ENCODE measurements around the gene RPTOR. TPM values are rescaled to one million over a fixed set of nuclear protein-coding genes. Genes with fewer than 3 reads are reported as not detected.

Gene RPTOR
- total RNA-seq, 1 experiment from 2014 or later, result 46.2 TPM

DNA sequence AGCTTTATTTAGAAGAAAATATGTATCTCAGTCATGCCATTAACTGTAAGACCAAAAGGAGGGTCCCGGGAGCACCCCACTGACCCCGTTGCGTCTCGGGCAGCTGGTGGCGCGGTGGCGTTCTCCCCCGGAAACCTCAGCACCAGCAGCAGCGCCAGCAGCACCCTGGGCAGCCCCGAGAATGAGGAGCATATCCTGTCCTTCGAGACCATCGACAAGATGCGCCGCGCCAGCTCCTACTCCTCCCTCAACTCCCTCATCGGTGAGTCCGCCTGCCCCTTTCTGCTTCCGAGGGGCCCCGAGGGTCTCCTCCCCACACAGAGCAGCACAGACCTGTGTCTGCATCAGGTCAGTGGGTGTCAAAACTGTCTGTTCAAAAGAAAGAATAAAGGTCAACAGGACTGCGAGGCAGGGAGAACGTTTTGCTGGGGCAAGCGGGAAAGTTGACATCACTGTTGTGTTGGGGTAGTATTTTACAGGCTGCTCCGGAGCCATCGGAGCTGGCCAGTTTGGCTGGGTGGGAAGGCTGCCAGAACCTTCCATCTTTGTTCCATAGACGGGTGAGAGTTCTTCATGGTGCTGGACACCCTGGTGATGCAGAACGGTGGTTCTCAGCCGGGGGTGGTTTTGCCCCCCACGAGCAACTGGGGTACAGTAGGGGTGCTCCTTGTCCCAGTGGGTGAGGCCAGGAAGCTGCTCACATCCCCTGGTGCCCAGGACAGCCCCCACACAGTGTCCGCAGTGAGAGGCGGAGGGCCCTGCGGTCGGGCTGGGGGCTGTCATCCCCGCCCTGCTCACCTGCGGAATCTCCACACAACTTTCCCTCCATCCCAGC lies 349.2 kb downstream of the RPTOR start:
- H3K27ac ChIP-seq (ENCODE audit: low read length), result peak overlapping the region; percentile 91; the same call in 1 of the 2 replicates
- peaks cover 16% of the 10 kb centered on the region for H3K36me3 ChIP-seq (ENCODE audit: low read depth, low read length)
- no peaks in the 10 kb centered on the region for H3K9me3 ChIP-seq (ENCODE audit: low read length)
- H3K4me3 ChIP-seq (ENCODE audit: low read length), result no peak overlapping the region
- ChIA-PET CTCF (no interaction called here), POLR2A (ENCODE audit: unreplicated experiment) (no interaction called here)
- peaks cover 12% of the 10 kb centered on the region for H3F3A ChIP-seq (ENCODE audit: low read length, unreplicated experiment)
- no peaks in the 10 kb centered on the region for H3K9me2 ChIP-seq (replicated peaks; ENCODE audit: low read length)
- BruUV-seq (replicated peaks), result no TSS peak
- H3K9ac ChIP-seq (ENCODE audit: low read length), result no peak overlapping the region
- DNase-seq, result no peak
- H2AFZ ChIP-seq (ENCODE audit: low read length), result no peak overlapping the region
- peak overlapping the region; percentile 87 for H3K4me2 ChIP-seq (ENCODE audit: low read length)
- H3K27me3 ChIP-seq (ENCODE audit: low read length), result no peaks in the 10 kb centered on the region
- H3K79me2 ChIP-seq (ENCODE audit: low read length), result peaks cover 20% of the 10 kb centered on the region
- intact Hi-C loops (cut with micrococcal nuclease), result loop anchor here (2.0 to 10.0 kb wide), 2 partner anchors 61 to 439 kb away; no protein-coding TSS in a partner anchor
- H3K4me1 ChIP-seq (ENCODE audit: insufficient read depth, low read length), result peaks cover 36% of the 10 kb centered on the region
- TF ChIP-seq, protein P1, sequence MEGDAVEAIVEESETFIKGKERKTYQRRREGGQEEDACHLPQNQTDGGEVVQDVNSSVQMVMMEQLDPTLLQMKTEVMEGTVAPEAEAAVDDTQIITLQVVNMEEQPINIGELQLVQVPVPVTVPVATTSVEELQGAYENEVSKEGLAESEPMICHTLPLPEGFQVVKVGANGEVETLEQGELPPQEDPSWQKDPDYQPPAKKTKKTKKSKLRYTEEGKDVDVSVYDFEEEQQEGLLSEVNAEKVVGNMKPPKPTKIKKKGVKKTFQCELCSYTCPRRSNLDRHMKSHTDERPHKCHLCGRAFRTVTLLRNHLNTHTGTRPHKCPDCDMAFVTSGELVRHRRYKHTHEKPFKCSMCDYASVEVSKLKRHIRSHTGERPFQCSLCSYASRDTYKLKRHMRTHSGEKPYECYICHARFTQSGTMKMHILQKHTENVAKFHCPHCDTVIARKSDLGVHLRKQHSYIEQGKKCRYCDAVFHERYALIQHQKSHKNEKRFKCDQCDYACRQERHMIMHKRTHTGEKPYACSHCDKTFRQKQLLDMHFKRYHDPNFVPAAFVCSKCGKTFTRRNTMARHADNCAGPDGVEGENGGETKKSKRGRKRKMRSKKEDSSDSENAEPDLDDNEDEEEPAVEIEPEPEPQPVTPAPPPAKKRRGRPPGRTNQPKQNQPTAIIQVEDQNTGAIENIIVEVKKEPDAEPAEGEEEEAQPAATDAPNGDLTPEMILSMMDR (conservative IDR thresholded peaks at IDR 0.05; ENCODE audit: low read depth, low read length), result no peak
- TF ChIP-seq EZH2phosphoT487 (IDR thresholded peaks at IDR 0.05; ENCODE audit: borderline replicate concordance, low read length) (no peak), EZH2 (IDR thresholded peaks at IDR 0.05; ENCODE audit: low read length, unreplicated experiment) (no peak)
- ATAC-seq, result no peak
- no peaks in the 10 kb centered on the region for H4K20me1 ChIP-seq (ENCODE audit: low read length)

DNA sequence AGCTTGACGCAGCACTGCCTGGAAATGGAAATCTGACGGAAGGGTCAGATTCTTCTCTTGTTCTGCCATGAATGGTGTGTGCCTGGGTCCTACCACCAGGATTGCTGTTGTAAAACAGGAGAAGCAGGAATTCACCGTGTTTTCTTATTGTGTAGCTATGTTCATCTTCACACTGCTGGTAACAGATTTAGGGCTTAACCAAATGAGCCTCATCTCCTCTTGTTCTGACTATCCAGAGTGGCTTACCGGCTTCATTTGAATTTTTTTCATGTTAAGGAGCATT lies 349.7 kb downstream of the RPTOR start:
- no peaks in the 10 kb centered on the region for H3K27me3 ChIP-seq (ENCODE audit: low read length)
- no peak for DNase-seq
- no peaks in the 10 kb centered on the region for H3K9me3 ChIP-seq (ENCODE audit: low read length)
- peaks cover 36% of the 10 kb centered on the region for H3K4me1 ChIP-seq (ENCODE audit: insufficient read depth, low read length)
- ATAC-seq, result no peak
- H3K27ac ChIP-seq (ENCODE audit: low read length), result no peak overlapping the region
- intact Hi-C loops (cut with micrococcal nuclease), result loop anchor here (10.0 kb wide), 1 partner anchor 440 kb away; no protein-coding TSS in a partner anchor
- peaks cover 20% of the 10 kb centered on the region for H3K79me2 ChIP-seq (ENCODE audit: low read length)
- H3K9me2 ChIP-seq (replicated peaks; ENCODE audit: low read length), result no peaks in the 10 kb centered on the region
- no peak overlapping the region for H3K4me3 ChIP-seq (ENCODE audit: low read length)
- peaks cover 21% of the 10 kb centered on the region for H3K36me3 ChIP-seq (ENCODE audit: low read depth, low read length)
- TF ChIP-seq EZH2 (IDR thresholded peaks at IDR 0.05; ENCODE audit: low read length, unreplicated experiment), result no peak
- TF ChIP-seq, protein P1 (conservative IDR thresholded peaks at IDR 0.05; ENCODE audit: low read depth, low read length), result peak; percentile 28; the same call in 1 of the 2 replicates
- ChIA-PET CTCF (no interaction called here), POLR2A (ENCODE audit: unreplicated experiment) (no interaction called here)
- H2AFZ ChIP-seq (ENCODE audit: low read length), result no peak overlapping the region
- no peak overlapping the region for H3K9ac ChIP-seq (ENCODE audit: low read length)
- H3K4me2 ChIP-seq (ENCODE audit: low read length), result no peak overlapping the region
- H4K20me1 ChIP-seq (ENCODE audit: low read length), result no peaks in the 10 kb centered on the region
- BruUV-seq (replicated peaks), result no TSS peak
- peaks cover 12% of the 10 kb centered on the region for H3F3A ChIP-seq (ENCODE audit: low read length, unreplicated experiment)

DNA sequence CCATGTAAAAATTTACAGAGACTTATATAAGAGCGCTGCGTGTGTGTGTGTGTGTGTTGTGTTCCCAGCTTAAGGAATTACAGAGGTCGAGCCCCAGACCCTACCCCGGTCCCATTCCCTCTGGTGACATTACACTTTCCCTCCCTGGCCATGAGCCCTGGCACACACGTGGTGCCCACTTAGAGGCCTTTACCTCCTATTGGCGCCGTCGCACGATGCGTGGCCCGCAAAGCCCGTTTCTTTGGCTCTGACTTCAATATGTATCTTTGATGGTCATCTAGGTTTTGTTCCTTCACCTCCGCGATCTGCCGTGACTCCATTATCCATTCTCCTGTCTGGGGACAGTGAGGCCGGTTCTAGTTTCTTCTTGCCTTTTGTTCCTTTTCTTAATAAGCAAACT lies 350.1 kb downstream of the RPTOR start:
- no peak for ATAC-seq
- H3K27ac ChIP-seq (ENCODE audit: low read length), result no peak overlapping the region
- CTCF ChIA-PET, result no interaction called here

More for the DNA sequence above, 350.1 kb downstream of the RPTOR start:
- H3F3A ChIP-seq (ENCODE audit: low read length, unreplicated experiment), result peaks cover 12% of the 10 kb centered on the region
- H2AFZ ChIP-seq (ENCODE audit: low read length), result no peak overlapping the region
- H3K79me2 ChIP-seq (ENCODE audit: low read length), result peaks cover 20% of the 10 kb centered on the region
- no peak overlapping the region for H3K4me2 ChIP-seq (ENCODE audit: low read length)
- no peaks in the 10 kb centered on the region for H3K27me3 ChIP-seq (ENCODE audit: low read length)
- H3K4me3 ChIP-seq (ENCODE audit: low read length), result no peak overlapping the region
- BruUV-seq (replicated peaks), result no TSS peak
- POLR2A ChIA-PET (ENCODE audit: unreplicated experiment), result no interaction called here
- no peak for DNase-seq
- no peaks in the 10 kb centered on the region for H4K20me1 ChIP-seq (ENCODE audit: low read length)
- intact Hi-C loops (cut with micrococcal nuclease), result loop anchor here (10.0 kb wide), 1 partner anchor 440 kb away; no protein-coding TSS in a partner anchor
- no peaks in the 10 kb centered on the region for H3K9me3 ChIP-seq (ENCODE audit: low read length)
- H3K4me1 ChIP-seq (ENCODE audit: insufficient read depth, low read length), result peaks cover 36% of the 10 kb centered on the region
- H3K9me2 ChIP-seq (replicated peaks; ENCODE audit: low read length), result no peaks in the 10 kb centered on the region
- H3K9ac ChIP-seq (ENCODE audit: low read length), result no peak overlapping the region
- no peak for TF ChIP-seq EZH2 (IDR thresholded peaks at IDR 0.05; ENCODE audit: low read length, unreplicated experiment)
- TF ChIP-seq, protein P1 (conservative IDR thresholded peaks at IDR 0.05; ENCODE audit: low read depth, low read length), result no peak; the same call in 1 of the 2 replicates
- no peak for TF ChIP-seq EZH2phosphoT487 (IDR thresholded peaks at IDR 0.05; ENCODE audit: borderline replicate concordance, low read length)
- peaks cover 22% of the 10 kb centered on the region for H3K36me3 ChIP-seq (ENCODE audit: low read depth, low read length)
